ENCODE data around the gene ROBO1. TPM values are rescaled to one million over a fixed set of nuclear protein-coding genes. Genes with fewer than 3 reads are reported as not detected.

The ROBO1 gene
- total RNA-seq, 4 donors from 2014 or later: 25.0 to 42.6 (median 35.7) TPM

DNA sequence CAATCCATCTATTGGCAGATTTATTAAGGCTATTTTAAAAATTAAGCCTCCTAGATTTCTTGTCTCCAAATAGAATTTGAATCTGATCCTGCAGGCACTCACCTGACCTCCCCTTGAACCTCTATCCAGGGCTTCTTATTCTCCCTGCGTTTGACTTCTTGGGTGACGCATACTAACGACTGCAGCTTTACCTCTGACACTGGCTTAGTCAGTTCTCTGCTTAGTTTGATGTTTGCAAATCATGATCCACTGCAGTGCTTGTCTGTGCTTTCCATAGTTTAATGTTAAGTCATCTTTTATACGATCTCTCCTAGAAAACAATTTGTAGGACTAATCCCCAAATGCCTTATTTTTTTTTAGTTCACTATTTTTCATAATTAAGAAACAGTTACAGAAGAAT lies 233.1 kb downstream of the ROBO1 start:
- 11 to 17% methylated on average over 4 of the region's 4 CpGs for WGBS, 2 donors
- H3K27me3 ChIP-seq: peaks cover 0 to 6% (median 0%) of the 10 kb centered on the region in 4 donors

DNA sequence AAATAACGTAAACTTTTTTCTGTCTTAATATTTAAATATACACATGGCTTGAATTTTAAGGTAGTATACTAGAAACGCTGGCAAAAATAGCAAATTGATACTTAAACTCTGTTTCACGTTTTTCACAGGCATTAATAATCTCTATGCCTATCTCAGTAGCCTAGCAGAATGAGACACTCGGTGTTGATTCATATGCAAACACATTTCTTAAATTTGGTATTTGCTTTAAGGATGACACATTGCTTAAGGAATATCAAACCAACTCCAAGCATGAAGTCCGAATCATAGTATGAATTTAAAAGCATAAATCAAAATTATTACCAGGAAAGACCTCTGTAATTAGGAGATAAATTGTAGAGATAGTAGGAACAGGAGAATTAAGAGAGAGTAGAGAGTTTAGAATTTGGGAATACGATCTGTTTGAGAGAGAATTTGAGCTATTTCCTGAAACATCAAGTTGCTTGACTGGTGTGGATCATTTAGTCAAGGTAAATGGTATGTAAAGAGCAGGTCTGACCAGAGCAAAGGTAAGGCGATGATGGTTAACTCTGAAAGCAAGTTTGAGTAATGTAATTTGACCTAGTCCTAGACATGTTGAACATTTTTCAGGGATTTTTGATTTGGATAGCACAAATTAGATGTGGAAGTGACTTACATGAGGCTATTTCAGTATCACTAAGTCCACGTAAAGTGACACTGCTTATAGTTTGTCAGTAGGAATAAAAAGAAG lies 236.1 kb downstream of the ROBO1 start:
- Histone ChIP-seq H3K4me1 (no peaks in the 10 kb centered on the region), H3K9me3 (no peaks in the 10 kb centered on the region), H3K36me3 (no peaks in the 10 kb centered on the region), H3K4me3 (no peak overlapping the region), H3K27ac (no peak overlapping the region), H3K27me3 (no peaks in the 10 kb centered on the region)
- TF ChIP-seq, protein P1, sequence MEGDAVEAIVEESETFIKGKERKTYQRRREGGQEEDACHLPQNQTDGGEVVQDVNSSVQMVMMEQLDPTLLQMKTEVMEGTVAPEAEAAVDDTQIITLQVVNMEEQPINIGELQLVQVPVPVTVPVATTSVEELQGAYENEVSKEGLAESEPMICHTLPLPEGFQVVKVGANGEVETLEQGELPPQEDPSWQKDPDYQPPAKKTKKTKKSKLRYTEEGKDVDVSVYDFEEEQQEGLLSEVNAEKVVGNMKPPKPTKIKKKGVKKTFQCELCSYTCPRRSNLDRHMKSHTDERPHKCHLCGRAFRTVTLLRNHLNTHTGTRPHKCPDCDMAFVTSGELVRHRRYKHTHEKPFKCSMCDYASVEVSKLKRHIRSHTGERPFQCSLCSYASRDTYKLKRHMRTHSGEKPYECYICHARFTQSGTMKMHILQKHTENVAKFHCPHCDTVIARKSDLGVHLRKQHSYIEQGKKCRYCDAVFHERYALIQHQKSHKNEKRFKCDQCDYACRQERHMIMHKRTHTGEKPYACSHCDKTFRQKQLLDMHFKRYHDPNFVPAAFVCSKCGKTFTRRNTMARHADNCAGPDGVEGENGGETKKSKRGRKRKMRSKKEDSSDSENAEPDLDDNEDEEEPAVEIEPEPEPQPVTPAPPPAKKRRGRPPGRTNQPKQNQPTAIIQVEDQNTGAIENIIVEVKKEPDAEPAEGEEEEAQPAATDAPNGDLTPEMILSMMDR (IDR thresholded peaks at IDR 0.05): no peak
- no peak for TF ChIP-seq POLR2A (IDR thresholded peaks at IDR 0.05)
- DNase-seq: no peak
- 76 to 79% methylated on average over 8 of the region's 8 CpGs for WGBS, 2 donors
- intact Hi-C loops (cut with DNase I): no loop called here

More for the DNA sequence above, 233.1 kb downstream of the ROBO1 start:
- Histone ChIP-seq H3K36me3 (no peaks in the 10 kb centered on the region), H3K4me1 (no peaks in the 10 kb centered on the region), H3K4me3 (no peak overlapping the region), H3K9me3 (no peaks in the 10 kb centered on the region), H3K27ac (no peak overlapping the region)
- TF ChIP-seq, protein P1 (IDR thresholded peaks at IDR 0.05): no peak
- TF ChIP-seq POLR2A (IDR thresholded peaks at IDR 0.05): no peak
- intact Hi-C loops (cut with DNase I): no loop called here
- no peak for DNase-seq

DNA sequence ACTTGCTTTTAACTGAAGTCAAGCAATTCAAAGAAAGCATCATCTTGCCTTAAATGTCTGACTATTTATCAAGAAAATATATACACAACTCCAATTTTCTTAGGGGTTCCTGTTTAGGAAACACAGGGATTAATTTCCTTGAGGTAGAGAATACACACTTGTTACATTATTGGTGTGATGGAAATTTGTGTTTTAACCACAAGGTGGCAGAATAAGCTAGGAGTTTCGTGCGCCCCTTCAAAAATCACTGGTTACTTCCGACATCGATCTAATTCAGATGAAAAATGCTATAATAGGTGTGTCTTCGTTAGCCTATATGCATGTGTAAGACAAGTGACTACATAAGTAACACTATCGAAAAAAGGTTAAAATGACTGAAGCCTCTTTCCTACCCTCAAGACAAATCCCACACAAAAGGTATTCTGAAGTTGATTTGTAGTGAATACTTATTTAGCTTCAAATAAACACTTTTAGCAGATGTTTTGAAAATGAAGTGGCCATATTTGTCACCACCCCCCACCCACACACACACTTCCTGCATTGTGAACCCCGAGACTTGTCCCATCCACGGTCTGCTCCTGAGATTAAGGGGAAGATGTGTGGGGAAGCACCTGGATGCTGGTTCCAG lies 246.5 kb downstream of the ROBO1 start:
- Histone ChIP-seq H3K4me3 (no peak overlapping the region), H3K9me3 (no peaks in the 10 kb centered on the region), H3K27me3 (peaks cover 0 to 10% (median 0%) of the 10 kb centered on the region in 4 donors), H3K4me1 (no peaks in the 10 kb centered on the region), H3K27ac (no peak overlapping the region), H3K36me3 (no peaks in the 10 kb centered on the region)
- TF ChIP-seq, protein P1 (IDR thresholded peaks at IDR 0.05): peak in 5 of 6 experiments; percentile 29 to 68 (median 50)
- no peak for TF ChIP-seq POLR2A (IDR thresholded peaks at IDR 0.05)
- DNase-seq: no peak
- intact Hi-C loops (cut with DNase I): no loop called here
- 6 to 8% methylated on average over 8 of the region's 8 CpGs for whole genome bisulfite sequencing, 2 donors

DNA sequence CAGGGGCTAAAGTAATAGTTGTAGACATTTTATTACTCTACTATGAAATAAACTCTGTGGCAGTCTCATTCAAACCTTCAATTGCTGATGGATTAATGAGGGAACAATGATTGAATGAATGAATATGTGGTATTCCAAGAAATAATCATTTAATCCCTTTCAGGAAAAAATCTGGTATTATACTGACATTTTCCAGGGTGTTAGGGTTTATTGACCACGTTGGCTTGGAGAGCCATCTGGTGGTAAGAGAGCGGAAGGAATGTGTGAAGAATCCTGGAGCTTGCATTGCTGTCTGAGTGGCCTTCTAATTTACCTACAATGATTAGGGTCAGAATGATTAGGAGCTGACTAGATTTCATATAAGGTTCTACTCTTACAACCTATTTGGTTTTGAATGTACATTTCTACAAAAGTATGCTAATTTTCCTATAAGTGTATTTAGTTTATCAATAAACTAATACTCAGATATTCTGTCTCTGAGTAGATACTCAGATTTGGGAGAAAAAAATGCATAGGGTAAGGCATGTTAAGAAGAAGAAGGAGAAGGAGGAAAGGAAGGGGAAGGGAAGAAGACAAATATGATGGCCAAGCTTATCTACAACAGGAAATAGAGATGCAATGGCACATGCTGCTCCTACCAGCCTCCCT lies 249.9 kb downstream of the ROBO1 start:
- TF ChIP-seq POLR2A (IDR thresholded peaks at IDR 0.05): no peak
- TF ChIP-seq, protein P1 (IDR thresholded peaks at IDR 0.05): peak in 4 of 6 experiments; percentile 28 to 48 (median 33)
- peaks cover 0 to 7% (median 0%) of the 10 kb centered on the region in 4 donors for H3K27me3 ChIP-seq
- WGBS, 2 donors: 15 to 28% methylated on average over 2 of the region's 2 CpGs
- H3K27ac ChIP-seq: no peak overlapping the region
- peaks cover 0 to 5% (median 5%) of the 10 kb centered on the region in 3 donors for H3K4me1 ChIP-seq
- intact Hi-C loops (cut with DNase I): no loop called here
- no peak for DNase-seq
- no peak overlapping the region for H3K4me3 ChIP-seq
- H3K9me3 ChIP-seq: no peaks in the 10 kb centered on the region
- no peaks in the 10 kb centered on the region for H3K36me3 ChIP-seq

DNA sequence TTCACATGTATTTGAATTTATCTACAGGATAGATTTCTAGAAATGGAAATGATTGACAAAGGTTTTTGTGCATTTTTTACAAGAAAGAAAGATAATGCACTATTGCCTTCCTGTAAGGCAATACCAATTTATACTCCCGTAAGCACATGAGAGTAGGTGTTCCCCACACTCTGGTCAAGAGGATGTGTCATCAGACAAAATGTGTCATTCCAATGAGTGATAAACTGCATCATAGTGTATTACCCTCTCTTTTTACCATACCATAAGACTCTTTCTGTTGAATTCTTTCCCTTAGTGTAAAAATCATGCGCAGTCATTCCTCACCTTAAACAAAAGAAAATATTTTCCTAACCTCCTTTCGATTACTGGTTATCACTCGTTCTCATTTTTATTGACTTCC lies 251.0 kb downstream of the ROBO1 start:
- Histone ChIP-seq H3K4me3 (no peak overlapping the region), H3K9me3 (no peaks in the 10 kb centered on the region), H3K27ac (no peak overlapping the region), H3K4me1 (peaks cover 0 to 5% (median 5%) of the 10 kb centered on the region in 3 donors), H3K36me3 (no peaks in the 10 kb centered on the region), H3K27me3 (peaks cover 0 to 7% (median 0%) of the 10 kb centered on the region in 4 donors)
- TF ChIP-seq, protein P1 (IDR thresholded peaks at IDR 0.05): no peak
- TF ChIP-seq POLR2A (IDR thresholded peaks at IDR 0.05): no peak
- intact Hi-C loops (cut with DNase I): no loop called here
- no peak for DNase-seq
- WGBS, 2 donors: 77 to 86% methylated on average over 4 of the region's 4 CpGs
